NCI-H187 (cell line): ENCODE results near the gene CYP19A1.

Experiments
- DNase-seq, 2 experiments: peaks; one replicate each; lab custom pipeline; 2025; lab: John Stamatoyannopoulos, UW

The CYP19A1 gene

DNA sequence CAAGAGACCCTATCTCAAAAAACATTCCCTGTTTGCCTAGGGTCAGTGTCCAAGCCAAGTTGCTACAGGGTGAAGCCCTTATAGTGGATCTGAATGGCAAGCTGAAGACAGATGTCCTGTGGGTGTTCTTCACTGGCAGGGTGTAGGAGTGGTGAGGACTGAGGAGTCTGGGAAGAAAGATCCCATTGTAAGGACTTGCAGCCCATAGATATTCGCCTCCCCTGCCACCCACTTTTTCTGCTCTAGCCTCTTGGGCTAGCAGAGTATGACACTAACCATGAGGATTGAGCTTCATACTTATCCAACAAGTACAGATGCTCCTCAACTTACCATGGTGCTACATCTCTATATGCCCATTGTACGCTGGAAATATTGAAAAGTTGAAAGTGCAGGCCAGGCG is 13.2 kb downstream of the CYP19A1 start:
- no peak for DNase-seq

DNA sequence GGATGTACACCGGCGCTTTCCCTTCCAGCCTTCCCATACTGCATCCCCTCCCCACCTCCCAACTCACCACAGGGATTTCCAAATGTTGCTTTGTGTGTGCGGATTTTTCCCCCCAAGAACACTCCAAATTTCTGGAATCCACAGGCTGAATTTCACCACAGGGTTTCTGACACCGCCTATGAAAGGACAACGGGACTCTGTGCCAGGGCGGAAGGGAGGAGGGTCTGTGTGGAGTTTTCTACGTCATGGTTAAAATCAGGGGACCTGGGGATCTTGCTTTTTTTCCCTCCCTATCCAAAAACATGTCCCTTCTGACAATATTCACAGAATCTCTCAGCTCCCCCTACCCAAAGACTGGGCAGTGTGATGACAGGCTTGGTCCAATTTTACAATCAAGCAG is 14.6 kb downstream of the CYP19A1 start:
- DNase-seq: no peak

GRCh38 chr15:51322621-51323296 is 15.6 kb downstream of the CYP19A1 start:
- DNase-seq: no peak

- no peak for DNase-seq
Measured at GRCh38 chr15:51321316-51321715, 17.1 kb downstream of the CYP19A1 start.

- no peak for DNase-seq
Measured at GRCh38 chr15:51320843-51321242, 17.6 kb downstream of the CYP19A1 start.

DNA sequence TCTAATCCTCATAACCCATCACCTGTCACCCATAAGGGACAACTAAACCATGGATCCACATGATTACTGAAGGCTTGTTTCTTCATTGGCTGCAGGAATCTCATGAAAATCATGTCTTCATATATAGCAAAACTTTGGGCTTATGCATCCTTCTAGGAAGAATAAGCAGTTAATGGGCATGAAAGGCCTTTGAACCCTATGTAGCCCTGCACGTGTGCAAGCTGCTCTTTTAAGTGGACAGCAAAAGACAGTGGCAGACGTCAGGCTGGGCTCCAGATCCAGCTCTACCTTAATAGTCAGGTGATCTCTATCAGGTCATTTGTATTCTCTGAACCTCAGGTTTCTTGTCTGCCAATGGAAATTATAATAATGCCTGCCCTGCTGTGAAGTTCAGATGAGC is 18.9 kb downstream of the CYP19A1 start:
- no peak for DNase-seq

- no peak for DNase-seq
Measured at GRCh38 chr15:51318382-51319150, 19.8 kb downstream of the CYP19A1 start.

GRCh38 chr15:51316636-51317035 is 21.8 kb downstream of the CYP19A1 start:
- DNase-seq: no peak

DNA sequence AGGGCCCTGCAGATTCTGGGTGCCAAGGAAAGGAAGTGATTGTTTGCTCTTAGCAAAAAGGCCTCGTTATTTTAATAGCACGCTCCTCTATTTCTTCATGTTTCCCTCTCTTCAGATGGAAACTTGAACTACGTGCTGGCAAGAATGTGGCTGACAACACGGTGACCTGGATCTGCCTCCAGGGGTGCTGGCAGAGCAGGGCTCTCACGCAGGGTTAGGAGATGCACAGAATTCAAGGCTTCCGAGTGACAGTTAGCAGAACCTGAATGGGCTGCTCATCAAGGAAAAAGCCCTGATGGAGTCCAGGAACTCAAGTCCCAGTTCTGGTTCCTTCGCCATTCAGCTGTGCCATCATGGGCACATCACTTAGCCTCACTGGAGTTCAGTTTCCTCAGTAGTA is 22.7 kb downstream of the CYP19A1 start:
- DNase-seq: no peak

DNA sequence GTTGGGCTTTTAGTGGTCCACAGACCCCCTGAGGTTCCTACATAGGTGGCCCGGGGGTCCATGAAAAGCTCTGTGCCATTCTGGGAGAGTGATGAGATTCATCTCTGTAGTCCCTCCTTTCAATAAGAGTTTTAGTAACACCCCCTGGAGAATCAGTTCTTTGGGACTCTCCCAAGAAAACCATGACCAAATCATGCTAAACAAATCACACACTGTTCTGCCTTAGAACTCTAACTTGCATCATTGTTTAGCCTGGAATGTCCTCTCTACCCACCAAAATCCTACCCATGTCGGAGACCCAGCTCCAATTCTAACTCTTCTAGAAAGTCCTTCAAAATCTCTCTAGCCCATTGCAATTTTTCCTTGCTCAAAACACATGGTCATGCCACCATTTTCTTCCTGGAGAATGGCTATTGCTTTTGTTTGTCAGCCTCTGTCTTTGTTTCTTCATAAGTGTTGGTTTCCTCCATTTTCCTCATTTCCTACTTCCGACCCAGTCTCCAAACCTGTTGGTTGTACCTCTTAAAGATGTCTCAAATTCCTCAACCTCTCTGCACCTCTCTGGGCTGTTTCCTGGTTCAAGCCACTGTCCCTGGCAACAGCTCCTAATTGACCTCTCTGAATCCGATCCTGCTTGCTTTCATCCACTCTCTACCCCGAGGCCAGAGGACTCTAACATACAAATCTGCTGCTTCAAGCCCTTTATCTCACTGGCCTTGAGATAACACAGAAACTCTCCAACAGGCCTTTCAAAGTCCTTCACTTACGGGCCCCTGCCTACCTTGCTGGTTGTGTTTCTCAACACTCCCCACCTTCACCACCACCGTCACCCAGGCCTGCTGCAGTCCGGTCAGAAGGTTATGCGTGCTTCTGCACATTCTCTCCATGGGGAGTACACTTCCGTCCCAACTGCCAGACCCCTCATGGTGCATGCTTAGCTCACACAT is 23.7 kb downstream of the CYP19A1 start:
- DNase-seq: no peak

DNA sequence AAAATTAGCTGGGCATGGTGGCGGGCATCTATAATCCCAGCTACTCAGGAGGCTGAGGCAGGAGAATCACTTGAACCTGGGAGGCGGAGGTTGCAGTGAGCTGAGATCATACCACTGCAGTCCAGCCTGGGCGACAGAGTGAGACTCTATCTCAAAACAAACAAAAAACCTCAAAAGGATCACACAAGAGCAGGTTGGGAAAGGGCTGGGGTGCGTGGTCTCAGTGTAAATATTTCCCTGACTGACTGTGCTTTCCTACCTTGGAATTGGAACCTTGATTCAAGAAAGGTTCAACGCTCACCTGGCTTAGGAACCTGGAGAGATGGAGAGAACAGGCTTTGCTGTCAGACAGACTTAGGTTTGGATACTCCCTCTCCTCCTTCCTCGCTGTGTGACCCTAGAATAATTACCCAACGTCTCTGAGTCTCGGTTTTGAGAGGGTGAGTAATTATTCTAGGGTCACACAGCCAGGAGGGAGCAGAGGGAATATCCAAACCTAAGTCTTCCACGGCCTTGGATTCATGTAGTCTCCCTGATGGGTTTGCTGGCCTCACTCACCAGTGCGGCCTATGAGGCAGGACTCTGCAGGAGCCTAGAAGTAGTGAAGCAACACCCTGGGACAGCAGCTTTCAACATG is 24.6 kb downstream of the CYP19A1 start:
- DNase-seq: no peak

DNA sequence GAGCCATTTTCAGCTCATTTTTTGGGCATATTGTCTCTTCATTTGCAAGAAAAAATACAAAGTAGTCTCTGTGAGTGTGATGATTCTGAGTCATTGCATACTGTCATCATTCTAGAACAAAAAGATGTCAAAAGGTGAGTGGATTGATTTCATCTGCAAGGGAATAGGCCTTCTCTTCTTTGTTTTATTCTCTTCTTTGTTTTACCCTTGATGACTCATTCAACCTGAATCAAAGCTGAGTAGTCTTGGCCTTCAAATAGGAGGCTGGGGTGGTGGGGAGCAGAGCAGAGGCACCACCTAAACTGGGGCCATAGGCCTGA is 25.4 kb downstream of the CYP19A1 start:
- no peak for DNase-seq

DNA sequence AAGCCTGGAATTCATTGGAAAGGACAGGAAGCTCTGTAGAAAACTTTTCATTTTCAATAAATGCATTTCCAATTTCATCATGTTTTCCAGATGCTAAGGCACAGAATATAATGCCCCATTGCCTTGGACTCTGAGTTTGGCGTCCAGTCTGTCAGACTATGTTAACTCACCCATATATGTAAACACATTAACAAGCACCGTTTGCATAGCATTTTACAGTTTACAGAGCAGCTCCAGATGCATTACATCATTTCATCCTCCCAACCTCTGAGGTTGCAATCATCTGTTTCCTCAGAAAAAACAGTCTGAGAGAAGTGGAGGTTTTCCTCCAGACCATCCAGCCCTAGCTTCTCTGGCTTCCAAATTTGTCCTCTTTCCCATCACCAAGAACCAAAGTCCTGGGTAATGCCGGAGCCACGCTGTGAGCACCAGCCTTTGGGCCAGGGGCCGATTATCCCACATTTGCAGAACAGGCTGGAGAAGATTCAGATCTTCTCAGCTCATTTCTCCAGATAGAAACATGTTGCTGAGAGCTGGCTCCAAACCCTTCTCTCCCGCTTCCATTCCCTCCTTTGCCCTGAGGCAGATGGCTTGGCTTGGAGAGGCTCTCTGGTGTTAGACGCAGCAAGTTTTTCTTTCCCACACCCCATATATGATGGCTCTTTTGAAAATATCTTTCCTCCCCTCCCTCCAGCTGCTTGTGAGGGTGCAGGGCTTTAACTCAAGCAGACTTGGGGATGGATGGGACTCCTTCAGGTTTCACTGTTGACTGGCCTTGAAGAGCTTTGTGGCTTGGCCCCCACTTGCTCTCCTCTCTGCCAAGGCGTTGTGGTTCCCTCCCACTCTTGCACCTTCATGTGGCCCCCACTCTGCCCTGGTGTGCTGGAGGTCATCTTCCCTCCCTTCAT is 26.0 kb downstream of the CYP19A1 start:
- DNase-seq: no peak

DNA sequence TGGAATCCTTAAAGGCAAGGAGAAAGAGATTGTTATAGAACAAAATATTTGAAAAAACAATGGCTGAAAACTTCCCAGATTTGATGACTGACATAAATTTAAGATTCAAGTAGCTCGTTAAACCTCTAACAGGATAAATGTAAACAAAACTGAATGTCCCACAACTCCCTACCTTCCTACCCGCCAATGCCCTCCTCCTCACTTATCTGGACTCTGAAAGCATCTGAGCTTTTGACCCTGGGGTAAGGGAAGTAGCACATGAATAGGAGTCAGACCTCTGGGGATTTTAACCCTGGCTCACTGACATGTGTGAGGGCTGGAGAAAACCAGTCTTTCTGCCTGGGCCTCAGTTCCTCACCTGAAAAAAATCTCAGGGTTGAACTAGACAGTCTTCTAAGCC is 26.9 kb downstream of the CYP19A1 start:
- no peak for DNase-seq

- no peak for DNase-seq
Measured at GRCh38 chr15:51310064-51310463, 28.3 kb downstream of the CYP19A1 start.

DNA sequence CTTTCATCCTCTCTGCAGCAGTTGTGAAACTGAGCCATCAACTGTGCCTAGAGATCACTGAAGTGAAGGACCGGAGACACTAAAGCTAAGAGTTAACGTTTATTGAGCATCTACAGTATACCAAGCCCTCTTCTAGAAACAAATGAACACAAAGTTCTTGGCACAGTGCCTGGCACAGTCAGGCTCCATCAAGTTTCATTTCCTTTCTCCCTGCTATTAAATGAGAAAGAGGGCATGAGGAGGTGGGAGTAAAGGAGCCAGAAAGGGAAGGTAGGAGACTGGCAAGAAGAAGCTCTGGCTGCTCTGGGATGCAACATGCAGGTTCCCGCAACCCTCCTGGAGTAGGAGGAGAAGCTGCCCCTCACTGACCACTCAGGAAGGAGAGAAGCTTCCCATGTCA is 30.6 kb downstream of the CYP19A1 start:
- DNase-seq: no peak

DNA sequence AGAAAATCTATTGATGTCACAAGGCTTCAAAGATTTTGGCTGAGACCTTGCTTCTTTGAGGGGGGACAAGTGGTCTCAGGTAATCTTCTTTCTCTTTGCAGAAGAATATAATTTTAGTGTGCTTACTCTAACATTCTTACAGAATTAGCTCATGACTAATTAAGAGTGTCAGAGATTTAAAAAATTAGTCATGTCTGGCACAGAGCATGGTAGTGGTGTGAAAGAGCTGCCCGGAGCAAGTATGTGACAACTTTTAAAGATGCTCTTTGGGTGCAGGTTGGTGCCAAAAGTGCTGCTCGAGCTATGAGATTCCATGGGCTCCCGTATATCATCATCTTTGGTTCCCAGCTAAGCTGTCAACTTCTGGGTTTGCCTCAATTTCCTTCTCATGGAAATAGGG is 31.1 kb downstream of the CYP19A1 start:
- no peak for DNase-seq

DNA sequence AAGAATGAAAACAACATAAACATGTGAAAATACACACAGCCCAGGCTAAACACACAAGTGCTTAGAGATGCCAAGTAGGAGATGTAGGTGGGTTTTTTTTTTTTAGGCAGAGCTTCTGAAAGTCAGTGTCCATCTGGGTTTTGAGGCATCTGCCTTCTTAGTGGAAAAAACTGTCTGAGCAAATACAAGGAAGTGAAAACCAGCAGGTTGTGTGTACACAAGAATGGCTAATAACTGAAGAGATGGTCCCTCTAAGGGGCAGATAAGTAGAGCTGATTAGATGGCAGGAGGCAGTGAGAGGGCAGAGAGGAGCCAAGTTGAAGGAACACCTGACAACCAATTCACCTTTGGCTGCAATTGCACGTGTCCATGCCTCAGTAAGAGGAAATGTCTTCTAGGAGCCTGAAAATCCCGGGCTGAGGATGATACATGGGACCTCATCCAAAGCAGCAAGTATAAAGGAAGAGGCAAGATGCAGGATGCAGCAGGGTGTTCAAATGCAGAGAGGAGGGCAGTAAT is 34.9 kb downstream of the CYP19A1 start:
- DNase-seq: no peak

DNA sequence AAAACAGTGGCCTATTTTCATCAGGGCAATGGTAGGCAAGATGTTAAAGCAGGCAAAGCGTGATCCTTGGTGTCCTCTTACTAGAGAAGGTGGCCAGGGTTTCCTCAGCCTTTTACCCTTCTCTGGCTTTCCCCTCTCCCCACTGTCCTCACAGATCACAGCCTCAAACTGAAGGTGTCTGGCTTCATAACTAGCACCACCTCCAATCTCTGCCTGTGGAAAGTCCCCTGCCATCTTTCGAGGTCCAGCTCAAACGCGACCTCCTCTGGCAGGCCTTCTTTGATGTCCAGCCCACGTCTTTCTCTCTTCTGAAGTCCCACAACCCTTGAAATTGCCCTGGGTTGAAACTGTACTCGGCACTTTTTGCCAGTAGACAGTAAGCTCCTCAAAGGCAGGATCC is 35.9 kb downstream of the CYP19A1 start:
- no peak for DNase-seq

GRCh38 chr15:51299187-51300015 is 39.0 kb downstream of the CYP19A1 start:
- no peak for DNase-seq
